Upper lobe of left lung (tissue), 6 donors: ENCODE results near the gene KCNE4. TPM values are rescaled to one million over a fixed set of nuclear protein-coding genes. Genes with fewer than 3 reads are reported as not detected.

Source experiments
- ATAC-seq, 2 donors: fragments of 200-7000 bp; cut with Tn5 transposase; one replicate each; pipeline ENCODE4 v1.9.1; 2022; ENCODE audit warnings: mild to moderate bottlenecking in 2 of 2, moderate library complexity in 2 of 2; ENCODE audit not compliant: low FRiP score in 2 of 2
- DNase-seq, 2 donors: peaks; one replicate each; pipeline ENCODE4 v3.0.0-alpha.2; 2019 to 2020
- H3K27ac ChIP-seq, 4 donors: fragments of 200-600 bp; sonication (generic); one replicate each; pipeline ENCODE4 v1.5.1; 2016 to 2019
- H3K27me3 ChIP-seq, 4 donors: fragments of 200-600 bp; sonication (generic); one replicate each; pipeline ENCODE4 v1.5.1; 2017 to 2019
- H3K36me3 ChIP-seq, 4 donors: fragments of 200-600 bp; sonication (generic); one replicate each; pipeline ENCODE4 v1.5.1; 2016 to 2019
- H3K4me1 ChIP-seq, 4 donors: fragments of 200-600 bp; sonication (generic); one replicate each; pipeline ENCODE4 v1.5.1; 2018 to 2019
- H3K4me3 ChIP-seq, 4 donors: fragments of 200-600 bp; sonication (generic); one replicate each; pipeline ENCODE4 v1.5.1; 2017 to 2019; ENCODE audit warnings: mild to moderate bottlenecking in 2 of 4, moderate library complexity in 1 of 4
- H3K9me3 ChIP-seq, 4 donors: fragments of 200-600 bp; sonication (generic); one replicate each; pipeline ENCODE4 v1.5.1; 2018 to 2019
- CTCF ChIP-seq, 6 experiments: fragments of 450-650 bp in 4 of 6; fragments of 200-600 bp in 2 of 6; sonication (generic) in 2 of 6; IDR thresholded peaks; one replicate each; pipeline ENCODE4 v1.5.1; 2016 to 2019; ENCODE audit warnings: antibody characterized with exemption in 6 of 6
- EP300 ChIP-seq, 4 donors: sonication (generic); formaldehyde crosslinking; IDR thresholded peaks; one replicate each; pipeline ENCODE4 v1.5.1; 2017; ENCODE audit warnings: antibody characterized with exemption in 4 of 4, control low read depth in 2 of 4
- POLR2A ChIP-seq, 4 donors: fragments of 450-650 bp; IDR thresholded peaks; one replicate each; pipeline ENCODE4 v1.5.1; 2016 to 2017; ENCODE audit warnings: antibody characterized with exemption in 4 of 4, mild to moderate bottlenecking in 2 of 4
- POLR2AphosphoS5 ChIP-seq, 2 donors: sonication (generic); formaldehyde crosslinking; IDR thresholded peaks; one replicate each; pipeline ENCODE4 v1.5.1; 2017; ENCODE audit warnings: antibody characterized with exemption in 2 of 2
- WGBS, 2 donors: methylation state at CpG; one replicate each; pipeline ENCODE4 v1.1.5; 2017 to 2018; 5-methylcytosine and 5-hydroxymethylcytosine counted together
- total RNA-seq, 6 donors: library from RNA; depleted of rRNA in 4 of 6; stranded (reverse); fragments of >200 nt in 4 of 6; gene quantifications; one replicate each; pipeline versions ENCODE4 v1.1.0 to v1.2.1, GENCODE V29; 2016 to 2021
- donor health status: DM: no; HTN: no; CAD: no; lungs with moderate emphysema.
- donor health status: DM: no; HTN: yes; CAD: no; lungs with severe emphysema.

The KCNE4 gene
- total RNA-seq, 6 donors from 2014 or later: 0.20 to 1.9 (median 0.89) TPM; not detected in 1

GRCh38 chr2:223055836-223056235 is 3.8 kb downstream of the KCNE4 start:
- Histone ChIP-seq H3K4me1 (peaks cover 0 to 21% (median 10%) of the 10 kb centered on the region in 4 donors), H3K36me3 (no peaks in the 10 kb centered on the region), H3K27me3 (no peaks in the 10 kb centered on the region), H3K4me3 (no peak overlapping the region), H3K27ac (peak overlapping the region in 2 of 4 donors; percentile 27 to 75), H3K9me3 (no peaks in the 10 kb centered on the region)
- WGBS, 2 donors: 54 to 56% methylated on average over 4 to 5 of the region's 5 CpGs
- TF ChIP-seq CTCF (IDR thresholded peaks at IDR 0.05): no peak
- no peak for TF ChIP-seq POLR2AphosphoS5 (IDR thresholded peaks at IDR 0.05)
- no peak for TF ChIP-seq EP300 (IDR thresholded peaks at IDR 0.05)
- no peak for TF ChIP-seq POLR2A (IDR thresholded peaks at IDR 0.05)
- DNase-seq (peak in 1 of 2 donors; percentile 17), ATAC-seq (no peak)

GRCh38 chr2:223056701-223057418 is 4.9 kb downstream of the KCNE4 start:
- Histone ChIP-seq H3K27me3 (no peaks in the 10 kb centered on the region), H3K9me3 (no peaks in the 10 kb centered on the region), H3K4me1 (peaks cover 0 to 21% (median 10%) of the 10 kb centered on the region in 4 donors), H3K36me3 (no peaks in the 10 kb centered on the region), H3K27ac (peak overlapping the region in 1 of 4 donors; percentile 30), H3K4me3 (no peak overlapping the region)
- TF ChIP-seq POLR2A (IDR thresholded peaks at IDR 0.05) (no peak), POLR2AphosphoS5 (IDR thresholded peaks at IDR 0.05) (no peak), EP300 (IDR thresholded peaks at IDR 0.05) (no peak), CTCF (IDR thresholded peaks at IDR 0.05) (no peak)
- DNase-seq (no peak), ATAC-seq (no peak)
- WGBS, 2 donors: 81 to 85% methylated on average over 8 of the region's 8 CpGs

- no peaks in the 10 kb centered on the region for H3K27me3 ChIP-seq
- DNase-seq: no peak
- peak overlapping the region in 1 of 4 donors; percentile 30 for H3K27ac ChIP-seq
- H3K9me3 ChIP-seq: no peaks in the 10 kb centered on the region
- no peak for TF ChIP-seq EP300 (IDR thresholded peaks at IDR 0.05)
- TF ChIP-seq POLR2A (IDR thresholded peaks at IDR 0.05): no peak
- no peak for TF ChIP-seq CTCF (IDR thresholded peaks at IDR 0.05)
- TF ChIP-seq POLR2AphosphoS5 (IDR thresholded peaks at IDR 0.05): no peak
- H3K4me1 ChIP-seq: peaks cover 0 to 18% (median 10%) of the 10 kb centered on the region in 4 donors
- H3K36me3 ChIP-seq: no peaks in the 10 kb centered on the region
- 75 to 81% methylated on average over 3 to 4 of the region's 4 CpGs for WGBS, 2 donors
- ATAC-seq: no peak
- no peak overlapping the region for H3K4me3 ChIP-seq
Observed at GRCh38 chr2:223057569-223057968, 5.6 kb downstream of the KCNE4 start.

- H3K27ac ChIP-seq: no peak overlapping the region
- WGBS, 2 donors: 53 to 58% methylated on average over 2 of the region's 2 CpGs
- H3K27me3 ChIP-seq: no peaks in the 10 kb centered on the region
- ATAC-seq: no peak
- no peak overlapping the region for H3K4me3 ChIP-seq
- peaks cover 0 to 17% (median 6%) of the 10 kb centered on the region in 4 donors for H3K4me1 ChIP-seq
- H3K36me3 ChIP-seq: no peaks in the 10 kb centered on the region
- DNase-seq: no peak
- no peaks in the 10 kb centered on the region for H3K9me3 ChIP-seq
- TF ChIP-seq EP300 (IDR thresholded peaks at IDR 0.05): no peak
Observed at GRCh38 chr2:223058952-223059716, 7.1 kb downstream of the KCNE4 start.

- Histone ChIP-seq H3K4me1 (peaks cover 0 to 9% (median 6%) of the 10 kb centered on the region in 4 donors), H3K36me3 (no peaks in the 10 kb centered on the region), H3K27me3 (no peaks in the 10 kb centered on the region), H3K27ac (no peak overlapping the region), H3K9me3 (no peaks in the 10 kb centered on the region), H3K4me3 (no peak overlapping the region)
- ATAC-seq (no peak), DNase-seq (no peak)
- WGBS, 2 donors: 85 to 86% methylated on average over 4 of the region's 4 CpGs
- TF ChIP-seq EP300 (IDR thresholded peaks at IDR 0.05) (no peak), POLR2AphosphoS5 (IDR thresholded peaks at IDR 0.05) (no peak), CTCF (IDR thresholded peaks at IDR 0.05) (no peak), POLR2A (IDR thresholded peaks at IDR 0.05) (no peak)
Observed at GRCh38 chr2:223060201-223060825, 8.3 kb downstream of the KCNE4 start.
